Measurements from ENCODE around the gene ST7. TPM values are rescaled to one million over a fixed set of nuclear protein-coding genes. Genes with fewer than 3 reads are reported as not detected.
"Not testable (repeated sequence)": the region's sequence is repeated elsewhere in the genome, so short reads cannot be mapped to it uniquely, and the experiment has no call there.

Gene ST7
- total RNA-seq, 1 experiment from 2014 or later: 97.3 TPM

DNA sequence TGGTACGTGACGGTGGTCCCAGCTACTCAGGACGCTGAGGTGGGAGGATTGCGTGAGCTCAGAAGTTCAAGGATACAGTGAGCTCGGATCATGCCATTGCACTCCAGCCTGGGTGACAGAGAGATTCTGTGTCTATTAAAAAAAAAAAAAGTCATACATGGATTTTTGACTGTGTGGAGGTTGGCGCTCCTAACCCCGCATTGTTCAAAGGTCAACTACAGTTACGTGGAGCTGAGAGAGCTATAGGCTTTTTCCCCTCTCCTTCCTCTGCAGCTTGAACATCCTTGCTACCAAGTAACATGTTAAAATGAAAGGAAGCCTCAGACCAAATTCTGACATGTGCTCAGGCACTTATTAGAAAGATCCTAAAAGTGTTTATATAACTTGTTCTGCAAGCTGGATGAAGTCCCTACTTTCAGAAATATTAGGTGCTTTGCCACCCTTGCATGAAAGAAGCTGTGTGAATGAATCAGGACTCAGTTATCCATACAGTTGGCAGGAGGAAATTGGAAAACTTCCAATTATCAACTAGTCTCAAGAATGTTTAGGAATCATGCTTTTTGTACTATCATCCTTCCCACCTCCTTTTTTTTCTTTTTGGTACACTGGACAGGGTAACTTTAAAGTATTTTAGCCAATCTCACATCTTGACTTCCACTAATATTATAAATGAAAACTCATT is 12.5 kb upstream of the ST7 start:
- in situ Hi-C loops (cut with HindIII; ENCODE audit: low pct_unique_long_range_greater_than_20kb, low sequenced_read_pairs): no loop called here
- no peak for DNase-seq (ENCODE audit: low read depth, low spot score)

DNA sequence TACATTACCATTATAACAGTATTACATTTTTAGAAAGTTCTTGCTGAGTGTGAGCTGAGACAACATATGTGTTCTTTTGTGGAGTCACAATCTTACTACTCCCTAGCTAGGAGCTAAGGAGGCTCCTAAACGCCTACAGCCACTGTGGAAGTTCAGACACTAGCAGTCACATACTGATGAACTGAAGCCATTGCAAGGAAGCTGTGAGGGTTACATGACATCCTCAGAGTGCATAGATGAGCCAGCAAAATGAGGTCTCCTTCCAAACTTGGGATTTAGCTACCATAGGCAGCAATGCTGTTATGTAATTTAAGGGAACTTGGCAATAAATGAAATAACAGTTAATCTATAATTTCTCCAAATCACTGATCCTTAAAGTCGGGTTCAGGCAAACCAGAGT is 10.8 kb upstream of the ST7 start:
- in situ Hi-C loops (cut with HindIII; ENCODE audit: low pct_unique_long_range_greater_than_20kb, low sequenced_read_pairs): no loop called here
- no peak for DNase-seq (ENCODE audit: low read depth, low spot score)

DNA sequence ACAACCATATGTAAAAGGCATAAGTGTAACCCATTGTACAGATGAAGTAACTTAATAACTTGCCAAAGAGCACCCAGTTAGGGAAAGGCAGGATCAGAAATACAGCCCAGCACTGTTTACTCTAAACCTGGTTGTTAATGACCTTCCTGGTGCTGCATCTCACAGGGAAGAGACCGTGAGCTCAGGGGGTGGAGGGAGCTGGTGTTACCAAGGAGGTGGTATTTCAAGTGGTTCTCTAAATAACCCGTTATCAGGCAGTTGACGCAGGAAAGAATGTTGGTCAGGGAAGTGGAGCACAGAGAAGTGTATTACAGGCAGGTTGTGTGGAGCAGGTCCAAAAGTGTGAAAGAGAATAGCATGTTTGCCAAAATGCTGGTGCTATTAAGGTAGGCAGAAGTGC is 4.4 kb upstream of the ST7 start:
- in situ Hi-C loops (cut with HindIII; ENCODE audit: low pct_unique_long_range_greater_than_20kb, low sequenced_read_pairs): no loop called here

DNA sequence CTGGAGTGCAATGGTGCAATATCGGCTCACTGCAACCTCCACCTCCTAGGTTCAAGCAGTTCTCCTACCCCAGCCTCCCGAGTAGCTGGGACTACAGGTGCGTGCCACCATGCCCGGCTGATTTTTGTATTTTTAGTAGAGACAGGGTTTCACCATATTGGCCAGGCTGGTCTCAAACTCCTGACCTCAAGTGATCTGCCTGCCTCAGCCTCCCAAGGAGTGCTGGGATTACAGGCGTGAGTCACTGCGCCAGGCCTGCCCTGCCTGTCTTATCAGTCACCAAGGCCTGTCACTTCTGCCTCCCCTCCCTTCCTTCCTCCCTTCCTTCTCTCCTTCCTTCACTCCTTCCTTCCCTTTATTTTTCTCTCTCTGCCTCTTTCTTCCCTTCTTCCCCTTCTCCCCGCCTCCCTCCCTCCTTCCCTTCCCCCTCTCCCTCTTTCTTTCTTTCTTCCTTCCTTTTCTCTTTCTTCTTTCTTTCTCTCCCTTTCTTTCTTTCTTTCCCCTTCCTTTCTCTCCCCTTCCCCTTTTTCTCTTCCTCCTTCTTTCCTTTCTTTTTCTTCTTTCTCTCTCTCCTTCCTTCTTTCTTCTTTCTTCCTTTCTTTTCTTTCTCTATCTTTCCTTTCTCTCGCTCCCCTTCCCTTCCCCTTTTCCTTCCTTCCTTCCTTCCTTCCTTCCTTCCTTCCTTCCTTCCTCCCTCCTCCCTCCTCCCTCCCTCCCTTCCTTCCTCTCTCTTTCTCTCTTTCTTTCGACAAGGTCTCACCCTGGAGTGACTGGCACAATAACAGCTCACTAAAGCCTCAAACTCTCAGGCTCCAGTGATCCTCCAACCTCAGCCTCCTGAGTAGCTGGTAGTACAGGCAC is 3.1 kb upstream of the ST7 start:
- in situ Hi-C loops (cut with HindIII; ENCODE audit: low pct_unique_long_range_greater_than_20kb, low sequenced_read_pairs): no loop called here
- DNase-seq (ENCODE audit: low read depth, low spot score): no peak

More for the DNA sequence above, 4.4 kb upstream of the ST7 start:
- no peak for DNase-seq (ENCODE audit: low read depth, low spot score)

DNA sequence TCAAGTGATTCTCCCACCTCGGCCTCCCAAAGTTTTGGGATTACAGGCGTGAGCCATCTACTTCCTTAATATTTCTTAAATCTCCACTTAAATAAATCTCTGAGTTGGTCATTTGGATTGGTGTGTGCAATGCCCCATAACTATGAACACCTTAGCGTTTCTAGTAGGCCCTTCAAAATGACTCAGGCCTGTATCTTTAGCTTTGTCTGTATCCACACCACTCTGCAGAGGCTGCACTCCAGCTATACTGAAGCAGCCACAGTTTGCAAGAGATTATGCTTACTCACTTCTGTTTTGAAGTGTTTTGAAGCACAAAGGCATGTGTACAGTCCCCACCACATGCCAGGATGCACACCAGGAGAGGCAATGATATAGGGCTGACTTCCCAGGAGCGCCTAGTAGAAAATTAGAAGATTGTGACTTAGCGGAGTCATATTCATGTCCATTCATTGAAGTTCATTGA is 2.4 kb upstream of the ST7 start:
- no peak for DNase-seq (ENCODE audit: low read depth, low spot score)
- in situ Hi-C loops (cut with HindIII; ENCODE audit: low pct_unique_long_range_greater_than_20kb, low sequenced_read_pairs): no loop called here

DNA sequence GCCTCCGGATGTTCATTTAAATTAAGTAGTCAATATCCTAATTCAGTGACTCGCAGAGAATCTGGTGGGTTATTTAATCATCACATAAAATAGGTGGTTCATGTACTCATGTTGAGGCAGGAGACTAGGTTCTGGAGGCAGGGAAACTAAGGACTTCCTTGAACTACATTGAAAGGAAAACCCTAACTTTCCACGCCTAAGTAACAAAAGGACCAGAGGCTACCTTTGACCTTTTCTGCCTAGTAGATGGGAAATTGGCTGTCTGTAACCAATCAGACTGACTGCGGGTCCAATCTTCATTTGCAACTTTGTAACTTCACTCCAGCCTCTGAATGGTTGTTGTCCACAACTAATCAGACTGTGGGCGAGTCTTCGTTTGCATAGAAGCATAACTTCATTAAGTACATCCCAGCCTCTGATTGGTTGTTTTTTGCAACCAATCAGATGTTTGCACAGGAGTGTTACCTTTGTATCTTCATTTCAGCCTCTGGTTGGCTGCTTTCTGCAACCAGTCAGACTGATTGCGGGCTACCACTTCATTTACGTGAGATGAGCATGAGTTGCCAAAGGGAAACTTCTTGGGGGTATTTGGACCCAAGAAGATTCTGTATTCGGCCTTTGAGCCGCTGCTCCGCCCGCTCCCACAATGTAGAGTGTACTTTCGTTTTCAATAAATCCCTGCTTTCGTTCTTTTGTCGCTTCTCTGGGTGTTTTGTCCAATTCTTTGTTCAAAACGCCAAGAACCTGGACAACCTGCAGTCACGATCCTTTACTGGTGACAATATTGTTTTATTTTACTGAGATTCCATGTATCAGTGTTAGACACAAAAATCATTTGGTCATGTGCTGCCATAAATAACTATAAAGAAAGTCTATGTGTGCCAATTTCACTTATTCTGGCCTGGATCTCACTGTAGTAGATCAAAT is 1.7 kb upstream of the ST7 start:
- no peak for DNase-seq (ENCODE audit: low read depth, low spot score)
- in situ Hi-C loops (cut with HindIII; ENCODE audit: low pct_unique_long_range_greater_than_20kb, low sequenced_read_pairs): no loop called here

DNA sequence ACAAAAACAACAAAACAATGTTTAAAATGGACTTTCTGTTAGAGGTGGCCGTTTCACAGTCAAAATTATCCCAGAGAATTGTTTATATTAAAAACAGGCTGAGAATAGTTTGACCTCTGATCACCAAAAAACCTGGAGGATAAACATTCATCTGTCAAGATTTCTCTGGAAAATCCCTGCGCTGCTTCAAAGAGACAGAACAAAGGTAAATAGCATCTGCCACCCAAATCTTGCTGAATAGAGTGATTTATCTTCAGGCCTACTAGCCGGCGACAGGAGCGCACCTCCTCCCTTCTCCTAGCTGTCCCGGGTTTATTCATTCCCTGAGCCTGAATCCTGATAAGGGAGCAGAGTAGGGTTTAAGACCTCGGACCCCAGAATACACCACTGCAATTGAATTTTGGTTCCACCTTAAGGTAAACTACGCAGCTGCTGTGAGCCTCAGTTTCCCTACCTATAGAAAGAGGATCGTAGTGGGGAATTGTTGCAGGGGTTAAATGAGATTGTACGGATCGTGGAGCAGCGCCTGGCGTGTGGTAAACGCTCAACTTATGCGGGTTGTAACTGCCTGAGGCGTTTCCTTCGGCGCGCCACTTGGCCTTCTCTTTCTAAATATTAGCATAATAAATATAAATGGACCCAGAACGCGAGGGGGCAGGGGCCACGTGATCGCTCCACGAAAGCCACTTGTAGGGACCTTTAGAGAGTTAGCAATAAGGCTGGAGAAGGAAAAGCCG is 498 bp upstream of the ST7 start:
- in situ Hi-C loops (cut with HindIII; ENCODE audit: low pct_unique_long_range_greater_than_20kb, low sequenced_read_pairs): no loop called here
- peak; percentile 57 for DNase-seq (ENCODE audit: low read depth, low spot score)

DNA sequence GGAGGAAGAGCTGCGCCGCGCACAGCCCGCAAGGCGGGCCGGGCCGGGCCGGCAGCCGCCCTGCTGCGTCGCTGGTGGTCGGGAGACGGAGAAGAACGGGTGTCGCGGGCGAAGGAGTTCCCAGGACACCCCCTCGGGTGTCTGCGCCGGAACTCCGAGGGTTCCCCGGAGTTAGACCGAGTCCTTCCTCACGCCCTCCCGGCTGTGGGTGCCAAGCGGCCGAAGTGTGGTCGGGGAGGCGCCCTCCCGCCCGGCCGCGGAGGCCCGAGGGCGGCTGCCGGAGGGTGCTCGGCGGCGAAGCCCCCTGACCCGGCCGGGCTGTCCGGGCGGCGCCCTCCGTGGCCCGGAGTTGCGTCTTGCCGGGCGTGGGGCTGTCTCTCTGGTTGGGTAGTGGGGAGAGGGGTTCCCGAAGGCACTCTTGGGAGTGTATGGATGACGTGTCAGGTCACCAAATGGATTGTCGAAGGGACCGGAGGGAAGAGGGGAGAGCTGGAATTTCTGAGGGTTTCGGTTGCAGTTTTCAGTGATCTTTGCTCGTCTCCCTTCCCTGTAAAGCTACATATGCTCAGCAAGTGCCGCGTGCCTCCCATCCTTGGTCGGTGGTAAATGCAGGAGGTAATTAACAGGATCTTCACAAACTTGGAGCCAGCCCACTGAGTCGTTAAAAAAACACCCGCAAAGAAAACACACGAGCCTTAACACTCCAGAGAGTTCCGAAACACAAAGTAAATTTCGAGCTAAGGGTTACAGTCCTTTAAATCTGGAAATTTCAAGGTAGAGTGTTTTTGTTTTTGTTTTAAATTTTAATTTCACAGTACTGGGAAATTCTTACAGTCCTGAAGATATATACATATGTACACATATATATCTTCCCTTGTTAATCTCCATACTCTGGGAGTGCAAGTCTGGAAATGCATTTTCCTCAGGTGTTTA is 871 bp downstream of the ST7 start:
- DNase-seq (ENCODE audit: low read depth, low spot score): peak; percentile 86
- in situ Hi-C loops (cut with HindIII; ENCODE audit: low pct_unique_long_range_greater_than_20kb, low sequenced_read_pairs): no loop called here

DNA sequence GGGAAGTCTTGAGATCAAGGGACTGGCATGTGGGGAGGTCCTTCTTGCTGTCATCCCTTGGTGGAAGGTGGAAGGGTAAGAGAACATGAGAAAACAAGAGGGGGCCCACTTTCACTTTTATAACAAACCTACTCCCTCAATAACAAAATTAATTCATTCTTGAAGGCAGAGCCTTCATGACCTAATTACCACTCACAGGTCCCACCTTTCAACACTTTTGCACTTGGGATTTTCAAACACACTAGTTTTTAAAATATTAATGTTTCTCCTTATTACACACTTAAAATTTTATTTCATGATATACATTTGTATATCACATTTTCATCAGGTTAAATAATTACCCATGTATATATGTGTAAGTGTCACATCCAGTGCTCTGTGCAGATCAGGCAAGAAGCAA is 2.0 kb downstream of the ST7 start:
- in situ Hi-C loops (cut with HindIII; ENCODE audit: low pct_unique_long_range_greater_than_20kb, low sequenced_read_pairs): no loop called here
- DNase-seq (ENCODE audit: low read depth, low spot score): no peak

DNA sequence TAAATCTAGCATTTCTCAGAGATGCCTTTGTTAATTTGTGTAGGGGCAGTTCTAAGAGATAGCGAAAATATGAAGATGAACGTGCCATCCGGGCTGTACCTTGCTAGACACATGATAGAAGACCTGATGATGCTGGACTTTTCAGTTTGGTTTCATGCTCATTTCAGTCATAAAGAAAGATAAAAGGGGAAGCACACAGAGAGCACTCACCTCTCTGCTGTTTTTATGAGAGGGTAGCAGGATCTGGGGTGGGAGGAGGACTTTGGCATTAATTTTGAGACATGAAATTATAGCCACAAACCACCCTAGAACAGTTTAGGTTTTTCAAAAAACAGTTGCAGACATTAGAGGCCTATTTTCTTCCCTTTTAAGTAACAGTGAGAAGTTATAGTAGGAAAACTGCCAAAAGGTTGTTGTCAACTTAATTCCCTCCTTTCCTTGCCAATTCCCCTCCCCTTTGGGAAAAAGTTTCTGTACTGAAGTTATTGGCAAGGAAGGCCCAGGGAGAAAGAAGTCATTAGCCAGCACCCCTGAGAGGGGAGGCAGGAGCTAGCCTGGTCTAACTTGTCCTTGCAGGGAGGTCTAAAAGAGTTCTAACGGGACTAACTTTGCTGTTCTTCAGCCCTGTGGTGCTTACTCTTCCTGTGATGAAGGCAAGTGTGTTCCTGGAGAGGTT is 2.6 kb downstream of the ST7 start:
- in situ Hi-C loops (cut with HindIII; ENCODE audit: low pct_unique_long_range_greater_than_20kb, low sequenced_read_pairs): no loop called here

DNA sequence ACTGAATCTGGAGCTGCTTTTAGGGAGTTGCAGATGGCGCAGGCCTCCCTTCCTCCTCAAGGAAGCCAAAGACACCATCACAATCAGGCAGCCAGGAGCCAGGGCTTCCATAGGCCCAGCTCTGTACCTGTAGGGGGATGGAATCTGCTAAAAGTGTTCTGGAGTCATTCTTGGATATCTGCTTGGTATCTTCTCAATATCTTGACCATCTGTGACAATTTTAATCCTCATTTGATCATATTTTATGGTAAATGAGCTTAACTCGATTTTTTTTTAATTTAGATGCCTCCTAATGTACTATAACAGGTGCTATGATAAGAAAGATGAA is 3.1 kb downstream of the ST7 start:
- in situ Hi-C loops (cut with HindIII; ENCODE audit: low pct_unique_long_range_greater_than_20kb, low sequenced_read_pairs): no loop called here
- DNase-seq (ENCODE audit: low read depth, low spot score): no peak

More for the DNA sequence above, 2.6 kb downstream of the ST7 start:
- DNase-seq (ENCODE audit: low read depth, low spot score): no peak

DNA sequence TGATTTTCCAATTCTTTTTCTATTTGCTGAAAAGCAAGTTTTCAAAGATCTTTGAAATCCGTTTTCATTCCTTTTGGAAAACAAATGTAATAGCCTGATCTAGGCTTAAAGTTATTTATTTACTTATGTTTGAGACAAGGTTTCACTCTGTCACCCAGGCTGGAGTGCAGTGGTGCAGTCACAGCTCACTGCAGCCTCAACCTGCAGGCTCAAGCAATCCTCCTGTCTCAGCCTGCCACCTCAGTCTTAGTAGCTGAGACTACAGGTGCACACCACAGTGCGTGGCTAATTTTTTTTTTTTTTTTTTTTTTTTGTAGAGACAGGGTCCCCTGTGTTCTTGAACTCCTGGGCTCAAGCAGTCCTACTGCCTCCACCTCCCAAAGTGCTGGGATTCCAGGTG is 4.6 kb downstream of the ST7 start:
- no peak for DNase-seq (ENCODE audit: low read depth, low spot score)
- in situ Hi-C loops (cut with HindIII; ENCODE audit: low pct_unique_long_range_greater_than_20kb, low sequenced_read_pairs): no loop called here

DNA sequence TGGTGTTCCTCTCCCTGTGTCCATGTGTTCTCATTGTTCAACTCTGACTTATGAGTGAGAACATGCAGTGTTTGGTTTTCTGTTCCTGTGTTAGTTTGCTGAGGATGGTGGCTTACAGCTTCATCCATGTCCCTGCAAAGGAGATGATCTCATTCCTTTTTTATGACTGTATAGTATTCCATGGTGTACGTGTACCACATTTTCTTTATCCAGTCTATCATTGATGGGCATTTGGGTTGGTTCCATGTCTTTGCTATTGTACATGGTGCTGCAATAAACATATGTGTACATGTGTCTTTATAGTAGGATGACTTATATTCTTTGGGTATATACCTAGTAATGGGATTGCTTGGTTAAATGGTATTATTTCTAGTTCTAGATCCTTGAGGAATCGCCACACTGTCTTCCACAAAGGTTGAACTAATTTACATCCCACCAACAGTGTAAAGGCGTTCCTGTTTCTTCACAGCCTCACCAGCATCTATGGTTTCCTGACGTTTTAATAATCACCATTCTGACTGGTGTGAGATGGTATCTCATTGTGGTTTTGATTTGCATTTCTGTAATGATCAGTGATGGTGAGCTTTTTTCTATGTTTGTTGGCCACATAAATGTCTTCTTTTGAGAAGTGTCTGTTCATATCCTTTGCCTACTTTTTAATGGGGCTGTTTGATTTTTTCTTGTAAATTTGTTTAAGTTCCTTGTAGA is 8.8 kb downstream of the ST7 start:
- DNase-seq (ENCODE audit: low read depth, low spot score); in situ Hi-C loops (cut with HindIII; ENCODE audit: low pct_unique_long_range_greater_than_20kb, low sequenced_read_pairs): not testable (repeated sequence)

DNA sequence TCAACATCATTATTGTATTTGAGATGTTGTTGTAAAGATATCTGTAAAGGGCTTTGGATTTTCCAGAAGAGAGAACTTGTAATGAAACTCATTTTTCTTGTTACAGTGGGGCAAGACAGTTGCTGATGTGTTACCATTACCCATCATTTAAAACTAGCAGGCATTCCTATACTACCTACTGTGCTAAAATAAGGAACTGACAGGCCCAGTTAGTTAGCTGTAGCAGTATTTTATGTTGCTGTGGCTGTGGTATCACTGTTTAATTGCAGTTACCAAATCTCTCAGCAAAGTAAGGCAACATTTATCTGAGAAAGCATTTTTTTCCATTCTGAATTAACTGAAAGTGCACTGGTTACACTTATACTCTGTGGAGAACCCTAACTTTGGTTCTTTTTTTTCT is 9.9 kb downstream of the ST7 start:
- in situ Hi-C loops (cut with HindIII; ENCODE audit: low pct_unique_long_range_greater_than_20kb, low sequenced_read_pairs): no loop called here
- no peak for DNase-seq (ENCODE audit: low read depth, low spot score)

DNA sequence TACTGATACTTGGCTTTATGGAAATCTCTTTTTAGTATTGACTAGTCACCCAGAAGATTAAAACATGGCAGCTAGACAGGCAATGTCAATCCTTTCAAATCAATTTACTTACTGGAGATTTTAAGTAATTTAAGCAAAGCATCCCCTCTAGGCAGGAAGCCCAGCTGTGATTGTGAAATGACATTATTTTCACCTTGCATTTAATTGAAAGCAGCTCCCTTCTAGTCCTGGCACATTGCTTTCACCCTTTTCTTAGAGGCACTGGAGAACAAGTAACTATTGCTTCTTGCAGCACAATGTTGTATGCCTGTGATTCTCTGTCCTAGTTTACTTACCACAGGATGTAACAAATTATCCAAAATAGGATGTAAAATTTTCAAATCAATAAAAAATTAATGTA is 13.3 kb downstream of the ST7 start:
- DNase-seq (ENCODE audit: low read depth, low spot score): no peak
- in situ Hi-C loops (cut with HindIII; ENCODE audit: low pct_unique_long_range_greater_than_20kb, low sequenced_read_pairs): no loop called here

Data from SK-MEL-5 (cell line).